Nephron (organoid): ENCODE results near the gene PDCL3.

Experiments
- H3K27ac Mint-ChIP-seq, 3 experiments: 2 replicates each; pipeline ENCODE4 v1.8.0; 2020; ENCODE audit warnings: mixed read lengths in 3 of 3, mild to moderate bottlenecking in 2 of 3, moderate library complexity in 1 of 3
- H3K27me3 Mint-ChIP-seq: 2 replicates; pipeline ENCODE4 v1.8.0; 2021; ENCODE audit warnings: low read depth, mild to moderate bottlenecking, moderate library complexity, mixed read lengths
- H3K36me3 Mint-ChIP-seq: 2 replicates; pipeline ENCODE4 v1.8.0; 2020; ENCODE audit warnings: low read depth, mixed read lengths
- H3K4me1 Mint-ChIP-seq: 2 replicates; pipeline ENCODE4 v1.8.0; 2020; ENCODE audit warnings: mixed read lengths
- H3K4me3 Mint-ChIP-seq, 3 experiments: 2 replicates each; pipeline ENCODE4 v1.8.0; 2020; ENCODE audit warnings: mild to moderate bottlenecking in 3 of 3, mixed read lengths in 3 of 3, moderate library complexity in 2 of 3
- H3K9me3 Mint-ChIP-seq: 2 replicates; pipeline ENCODE4 v1.8.0; 2020; ENCODE audit warnings: mixed read lengths
- TF ChIP-seq, protein P1 (sequence below), 3 experiments: fragments of 200-600 bp; sonication (generic); IDR thresholded peaks; one replicate each; pipeline ENCODE4 v1.5.0; 2021; ENCODE audit warnings: antibody characterized with exemption in 3 of 3; ENCODE audit not compliant: unreplicated experiment in 3 of 3

The PDCL3 gene

DNA sequence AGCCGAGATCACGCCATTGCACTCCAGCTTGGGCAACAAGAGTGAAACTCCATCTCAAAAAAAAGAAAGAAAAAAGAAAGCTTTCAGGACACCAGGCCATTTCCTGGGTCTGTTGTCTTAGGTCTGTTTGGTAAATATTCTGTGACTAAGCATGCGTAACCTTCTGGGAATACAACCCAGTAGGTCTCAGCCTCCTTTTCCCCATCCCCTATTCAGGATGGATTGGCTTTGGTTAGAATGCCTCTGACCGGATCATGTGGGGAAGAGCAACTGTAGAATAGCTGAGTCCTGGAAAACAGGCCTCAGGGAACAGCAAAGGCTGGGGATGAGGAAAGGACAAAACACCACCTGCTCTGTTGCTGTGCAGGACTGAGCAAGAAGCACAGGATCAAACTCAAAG lies 1.6 kb upstream of the PDCL3 start:
- Mint-ChIP-seq H3K27ac (peak overlapping the region; percentile 89 to 99 (median 99)), H3K36me3 (peaks cover 7% of the 10 kb centered on the region), H3K4me1 (peaks cover 21% of the 10 kb centered on the region), H3K27me3 (no peaks in the 10 kb centered on the region), H3K4me3 (peak overlapping the region; percentile 43 to 79 (median 58)), H3K9me3 (no peaks in the 10 kb centered on the region)
- TF ChIP-seq, protein P1, sequence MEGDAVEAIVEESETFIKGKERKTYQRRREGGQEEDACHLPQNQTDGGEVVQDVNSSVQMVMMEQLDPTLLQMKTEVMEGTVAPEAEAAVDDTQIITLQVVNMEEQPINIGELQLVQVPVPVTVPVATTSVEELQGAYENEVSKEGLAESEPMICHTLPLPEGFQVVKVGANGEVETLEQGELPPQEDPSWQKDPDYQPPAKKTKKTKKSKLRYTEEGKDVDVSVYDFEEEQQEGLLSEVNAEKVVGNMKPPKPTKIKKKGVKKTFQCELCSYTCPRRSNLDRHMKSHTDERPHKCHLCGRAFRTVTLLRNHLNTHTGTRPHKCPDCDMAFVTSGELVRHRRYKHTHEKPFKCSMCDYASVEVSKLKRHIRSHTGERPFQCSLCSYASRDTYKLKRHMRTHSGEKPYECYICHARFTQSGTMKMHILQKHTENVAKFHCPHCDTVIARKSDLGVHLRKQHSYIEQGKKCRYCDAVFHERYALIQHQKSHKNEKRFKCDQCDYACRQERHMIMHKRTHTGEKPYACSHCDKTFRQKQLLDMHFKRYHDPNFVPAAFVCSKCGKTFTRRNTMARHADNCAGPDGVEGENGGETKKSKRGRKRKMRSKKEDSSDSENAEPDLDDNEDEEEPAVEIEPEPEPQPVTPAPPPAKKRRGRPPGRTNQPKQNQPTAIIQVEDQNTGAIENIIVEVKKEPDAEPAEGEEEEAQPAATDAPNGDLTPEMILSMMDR (IDR thresholded peaks at IDR 0.05; ENCODE audit: unreplicated experiment in 3 of 3) = no peak

DNA sequence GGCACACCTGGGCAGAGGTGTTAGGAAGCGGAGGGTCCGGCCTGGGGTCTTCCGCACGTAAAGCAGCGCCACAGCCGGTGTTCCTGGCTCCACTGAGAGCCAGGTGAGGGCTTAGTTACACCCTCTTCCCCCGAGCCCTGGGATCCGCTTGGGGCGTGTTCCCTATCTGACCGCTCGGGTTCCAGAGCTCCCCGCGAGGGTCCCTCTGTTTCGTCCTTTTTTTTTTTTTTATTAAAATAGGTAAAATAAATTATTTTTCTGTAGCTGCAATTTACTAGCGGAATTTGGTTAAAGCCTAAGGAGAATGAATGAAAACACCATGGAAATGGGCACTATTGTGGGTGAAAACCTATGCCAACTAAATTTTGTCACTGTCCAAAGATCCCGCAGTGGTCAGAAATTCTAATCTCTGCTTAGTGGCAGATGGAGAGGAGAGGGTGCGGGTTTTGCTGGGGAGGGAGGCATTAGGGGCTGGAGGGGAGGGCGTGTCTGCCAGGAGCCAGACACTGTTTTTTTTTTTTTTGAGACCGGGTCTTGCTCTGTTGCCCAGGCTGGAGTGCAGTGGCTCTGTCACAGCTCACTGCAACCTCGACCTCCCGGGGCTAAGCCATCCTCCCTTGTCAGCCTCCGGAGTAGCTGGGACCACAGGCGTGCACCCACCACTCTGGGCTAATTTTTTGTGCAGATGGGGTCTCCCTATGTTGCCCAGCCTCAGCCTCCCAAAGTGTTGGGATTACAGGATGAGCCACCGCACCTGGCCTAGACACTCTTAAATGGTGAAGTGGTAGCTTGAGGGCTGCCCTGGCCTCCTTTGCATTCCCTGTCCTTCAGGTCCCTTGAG lies 834 bp downstream of the PDCL3 start:
- peak overlapping the region; percentile 96 to 99 (median 99) for H3K27ac Mint-ChIP-seq
- TF ChIP-seq, protein P1 (IDR thresholded peaks at IDR 0.05; ENCODE audit: unreplicated experiment in 3 of 3) = no peak
- peaks cover 9% of the 10 kb centered on the region for H3K4me1 Mint-ChIP-seq
- no peaks in the 10 kb centered on the region for H3K9me3 Mint-ChIP-seq
- H3K4me3 Mint-ChIP-seq = peak overlapping the region; percentile 93 to 99 (median 99)
- H3K36me3 Mint-ChIP-seq = peaks cover 30% of the 10 kb centered on the region
- no peaks in the 10 kb centered on the region for H3K27me3 Mint-ChIP-seq

DNA sequence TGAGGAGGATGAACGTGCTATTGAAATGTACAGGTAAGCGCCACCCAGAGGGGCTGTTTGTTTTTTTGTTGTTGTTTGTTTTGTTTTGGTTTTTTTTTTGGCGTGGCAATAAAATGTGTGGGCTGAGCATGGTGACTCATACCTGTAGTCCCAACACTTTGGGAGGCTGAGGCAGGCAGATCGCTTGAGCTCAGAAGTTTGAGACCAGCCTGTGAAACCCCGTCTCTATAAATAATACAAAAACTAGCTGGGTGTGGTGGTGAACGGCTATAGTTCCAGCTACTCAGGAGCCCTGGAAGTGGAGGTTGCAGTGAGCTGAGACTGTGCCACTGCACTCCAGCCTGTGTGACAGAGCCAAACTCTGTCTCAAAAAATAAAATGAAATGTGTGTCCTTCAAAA lies 6.2 kb downstream of the PDCL3 start:
- Mint-ChIP-seq H3K4me1 (no peaks in the 10 kb centered on the region), H3K27me3 (no peaks in the 10 kb centered on the region), H3K9me3 (no peaks in the 10 kb centered on the region), H3K36me3 (peaks cover 63% of the 10 kb centered on the region), H3K4me3 (no peak overlapping the region), H3K27ac (no peak overlapping the region)
- TF ChIP-seq, protein P1 (IDR thresholded peaks at IDR 0.05; ENCODE audit: unreplicated experiment in 3 of 3) = no peak

DNA sequence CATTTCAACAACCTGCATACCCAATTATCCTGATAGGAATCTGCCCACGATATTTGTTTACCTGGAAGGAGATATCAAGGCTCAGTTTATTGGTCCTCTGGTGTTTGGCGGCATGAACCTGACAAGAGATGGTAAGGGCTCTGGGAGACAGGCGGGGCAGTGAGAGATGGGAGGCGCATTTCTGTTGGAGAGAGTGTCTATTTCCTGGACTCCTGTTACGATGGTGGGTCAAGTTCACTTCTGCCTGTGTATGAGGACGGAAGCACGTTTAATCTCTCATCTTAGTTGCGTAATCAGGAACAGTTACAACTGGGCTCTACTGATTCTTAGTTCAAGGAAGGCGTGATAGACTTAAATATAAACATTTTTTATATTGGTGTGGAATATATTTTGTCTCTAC lies 8.9 kb downstream of the PDCL3 start:
- no peak overlapping the region for H3K27ac Mint-ChIP-seq
- H3K27me3 Mint-ChIP-seq = no peaks in the 10 kb centered on the region
- H3K36me3 Mint-ChIP-seq = peaks cover 63% of the 10 kb centered on the region
- no peaks in the 10 kb centered on the region for H3K9me3 Mint-ChIP-seq
- no peaks in the 10 kb centered on the region for H3K4me1 Mint-ChIP-seq
- no peak overlapping the region for H3K4me3 Mint-ChIP-seq
- TF ChIP-seq, protein P1 (IDR thresholded peaks at IDR 0.05; ENCODE audit: unreplicated experiment in 3 of 3) = no peak

DNA sequence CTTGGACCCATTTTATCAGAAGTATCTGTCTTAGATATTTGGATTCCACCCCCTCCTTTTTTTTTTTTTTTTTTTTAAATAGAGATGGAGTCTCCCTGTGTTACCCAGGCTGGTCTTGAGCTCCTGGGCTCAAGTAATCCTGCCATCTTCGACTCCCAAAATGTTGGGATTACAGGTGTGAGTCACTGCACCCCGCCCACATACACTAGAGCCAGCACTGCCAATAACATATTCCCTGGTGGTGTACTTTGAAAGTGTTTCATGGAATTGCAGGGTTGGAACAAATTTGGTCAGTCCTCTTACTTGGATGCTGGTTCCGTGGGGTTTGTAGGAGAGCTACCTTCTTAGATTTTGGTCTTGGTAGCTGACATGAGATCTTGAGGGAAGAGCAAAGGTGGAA lies 15.0 kb downstream of the PDCL3 start:
- no peaks in the 10 kb centered on the region for H3K27me3 Mint-ChIP-seq
- H3K4me3 Mint-ChIP-seq = no peak overlapping the region
- peaks cover 35% of the 10 kb centered on the region for H3K36me3 Mint-ChIP-seq
- no peaks in the 10 kb centered on the region for H3K9me3 Mint-ChIP-seq
- no peaks in the 10 kb centered on the region for H3K4me1 Mint-ChIP-seq
- H3K27ac Mint-ChIP-seq = no peak overlapping the region
- TF ChIP-seq, protein P1 (IDR thresholded peaks at IDR 0.05; ENCODE audit: unreplicated experiment in 3 of 3) = no peak
